GM12872 (cell line): ENCODE data around the gene ZNF813.

Experiments
- CTCF ChIP-seq: IDR thresholded peaks from 3 replicates; pipeline ENCODE4 v1.5.1; 2011; ENCODE audit warnings: low read depth, mild to moderate bottlenecking, low read length, moderate library complexity; ENCODE audit not compliant: insufficient read depth

ZNF813 gene

GRCh38 chr19:53506728-53507127 is 39.2 kb downstream of the ZNF813 start:
- no peak for TF ChIP-seq CTCF

DNA sequence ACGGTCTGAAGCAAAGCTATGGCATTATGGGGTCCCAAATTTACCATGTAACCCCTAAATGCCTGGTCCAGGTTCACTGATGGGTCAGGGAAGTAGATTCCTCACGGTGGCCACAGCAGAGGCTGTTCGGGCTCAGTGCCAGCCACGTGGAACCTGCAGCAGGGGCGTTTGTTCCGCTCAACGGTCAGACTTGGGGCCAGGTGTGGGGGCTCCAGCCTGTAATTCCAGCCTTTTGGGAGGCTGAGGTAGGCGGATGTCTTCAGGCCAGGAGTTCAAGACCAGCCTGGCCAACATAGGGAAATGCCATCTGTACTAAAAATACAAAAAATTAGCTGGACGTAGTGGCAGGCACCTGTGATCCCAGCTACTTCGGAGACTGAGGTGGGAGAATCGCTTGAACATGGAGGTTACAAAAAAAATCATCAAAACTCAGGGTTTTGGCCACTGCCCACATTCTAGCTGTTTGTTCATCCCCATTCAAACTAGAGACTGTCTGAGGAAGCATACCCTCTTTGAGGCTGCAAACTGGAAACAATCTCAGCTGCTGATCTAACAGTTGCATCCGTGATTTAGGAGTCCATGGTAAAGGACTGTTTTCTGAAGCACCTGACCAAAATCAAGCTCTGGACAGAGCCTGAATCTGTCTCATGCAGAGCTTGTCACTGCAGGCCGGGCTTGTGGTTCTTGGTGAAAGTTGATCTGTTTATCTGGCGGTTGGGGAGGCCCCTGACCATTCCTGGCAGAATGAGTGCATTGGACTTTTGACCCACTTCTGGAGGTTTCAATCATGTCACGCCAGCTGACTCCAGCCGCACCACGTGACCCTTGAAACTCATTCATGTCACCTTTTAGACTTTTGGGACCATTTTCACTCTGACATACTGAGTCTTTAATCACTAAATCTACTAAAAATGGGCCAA is 40.2 kb downstream of the ZNF813 start:
- no peak for TF ChIP-seq CTCF

- no peak for TF ChIP-seq CTCF
Observed at GRCh38 chr19:53509443-53509842, 41.9 kb downstream of the ZNF813 start.

- TF ChIP-seq CTCF: no peak
Observed at GRCh38 chr19:53509845-53510244, 42.3 kb downstream of the ZNF813 start.

GRCh38 chr19:53511357-53511756 is 43.8 kb downstream of the ZNF813 start:
- TF ChIP-seq CTCF: no peak

GRCh38 chr19:53511933-53512374 is 44.4 kb downstream of the ZNF813 start:
- peak; percentile 36; the same call in 1 of the 3 replicates for TF ChIP-seq CTCF

GRCh38 chr19:53517114-53517741 is 49.7 kb downstream of the ZNF813 start:
- TF ChIP-seq CTCF: no peak
